ENCODE measurements around the gene TIGD2.

Gene TIGD2

DNA sequence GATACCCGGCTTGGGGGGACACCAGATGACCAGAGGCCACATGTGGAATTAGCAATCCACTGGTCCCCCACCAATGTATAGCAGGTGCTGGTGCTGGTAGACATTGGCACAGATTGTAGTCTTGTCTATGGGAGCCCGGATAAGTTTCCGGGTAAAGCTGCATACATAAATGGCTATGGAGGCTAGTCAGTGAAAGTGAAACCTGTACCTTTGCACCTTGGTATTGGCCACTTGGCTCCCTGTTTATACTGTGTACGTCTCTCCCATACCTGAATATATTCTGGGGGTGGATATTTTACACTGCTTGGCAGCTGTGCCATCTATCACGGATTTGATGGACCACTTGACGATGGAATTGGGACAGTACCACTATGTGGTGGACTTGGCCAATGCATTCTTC lies 5.6 kb upstream of the TIGD2 start:
- Histone ChIP-seq H3K4me3 (ENCODE audit: low read length) (no peak overlapping the region), H2AFZ (ENCODE audit: low read depth, low read length) (no peak overlapping the region), H3K9me3 (ENCODE audit: low read length) (peaks cover 3% of the 10 kb centered on the region), H3K36me3 (ENCODE audit: insufficient read depth, low read length) (no peaks in the 10 kb centered on the region), H3K4me1 (ENCODE audit: insufficient read depth, low read length) (peaks cover 4% of the 10 kb centered on the region), H3K27me3 (ENCODE audit: insufficient read depth, low read length) (peaks cover 9% of the 10 kb centered on the region)

DNA sequence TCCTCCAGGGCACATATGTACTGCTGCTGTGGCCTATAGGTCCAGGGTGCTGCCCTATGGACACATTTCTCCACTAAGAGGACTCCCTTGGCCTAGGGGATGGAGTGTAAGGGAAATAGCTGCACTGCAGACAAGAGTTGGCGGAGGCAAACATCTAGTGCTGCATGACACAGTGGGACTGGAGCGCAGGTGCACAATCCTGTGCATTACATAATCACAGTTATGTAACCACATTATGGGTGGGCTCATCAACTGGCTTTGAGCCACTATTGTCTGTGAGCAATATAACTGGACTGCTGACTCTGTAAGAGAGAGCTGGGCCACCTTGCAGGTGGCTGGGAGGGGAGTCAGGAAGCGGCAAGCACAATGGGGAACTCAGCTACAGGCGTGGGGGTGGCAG lies 3.2 kb upstream of the TIGD2 start:
- Histone ChIP-seq H2AFZ (ENCODE audit: low read depth, low read length) (no peak overlapping the region), H3K27me3 (ENCODE audit: insufficient read depth, low read length) (peaks cover 9% of the 10 kb centered on the region), H3K4me1 (ENCODE audit: insufficient read depth, low read length) (peaks cover 13% of the 10 kb centered on the region), H3K9me3 (ENCODE audit: low read length) (peaks cover 3% of the 10 kb centered on the region), H3K36me3 (ENCODE audit: insufficient read depth, low read length) (no peaks in the 10 kb centered on the region), H3K4me3 (ENCODE audit: low read length) (no peak overlapping the region)

- H2AFZ ChIP-seq (ENCODE audit: low read depth, low read length): no peak overlapping the region
- peaks cover 5% of the 10 kb centered on the region for H3K36me3 ChIP-seq (ENCODE audit: insufficient read depth, low read length)
- H3K4me1 ChIP-seq (ENCODE audit: insufficient read depth, low read length): peaks cover 13% of the 10 kb centered on the region
- H3K4me3 ChIP-seq (ENCODE audit: low read length): peak overlapping the region; percentile 89
- H3K27me3 ChIP-seq (ENCODE audit: insufficient read depth, low read length): peaks cover 9% of the 10 kb centered on the region
- peaks cover 3% of the 10 kb centered on the region for H3K9me3 ChIP-seq (ENCODE audit: low read length)
Measured at GRCh38 chr4:89109841-89110540, 1.3 kb upstream of the TIGD2 start.

DNA sequence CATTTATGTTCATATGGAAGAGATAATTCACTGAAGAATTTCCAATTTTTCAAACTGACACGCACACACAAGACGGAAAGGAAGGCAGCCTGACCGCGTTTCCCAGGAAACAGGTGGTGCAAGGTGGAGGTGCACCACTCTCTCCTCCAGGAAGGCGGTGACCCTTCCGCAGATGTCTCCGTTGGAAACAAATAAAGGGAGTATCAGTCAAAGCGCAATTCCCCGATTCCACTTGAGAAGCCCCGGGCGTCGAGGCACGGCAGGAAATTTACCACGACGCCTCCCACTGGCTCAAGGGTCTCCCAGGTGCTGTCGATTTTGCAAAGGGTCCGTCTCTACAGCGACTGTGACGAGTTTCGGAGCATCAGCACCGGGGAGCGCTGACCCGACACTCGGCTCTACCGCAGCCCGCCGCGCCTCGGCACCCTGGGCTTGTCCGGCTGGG lies 770 bp upstream of the TIGD2 start:
- peak overlapping the region; percentile 96 for H2AFZ ChIP-seq (ENCODE audit: low read depth, low read length)

GRCh38 chr4:89111833-89112563 lies 665 bp downstream of the TIGD2 start:
- peaks cover 5% of the 10 kb centered on the region for H3K36me3 ChIP-seq (ENCODE audit: insufficient read depth, low read length)
- peaks cover 9% of the 10 kb centered on the region for H3K27me3 ChIP-seq (ENCODE audit: insufficient read depth, low read length)
- H2AFZ ChIP-seq (ENCODE audit: low read depth, low read length): peak overlapping the region; percentile 96
- H3K4me1 ChIP-seq (ENCODE audit: insufficient read depth, low read length): peaks cover 13% of the 10 kb centered on the region
- peaks cover 3% of the 10 kb centered on the region for H3K9me3 ChIP-seq (ENCODE audit: low read length)
- peak overlapping the region; percentile 89 for H3K4me3 ChIP-seq (ENCODE audit: low read length)

More for the DNA sequence above, 770 bp upstream of the TIGD2 start:
- H3K4me3 ChIP-seq (ENCODE audit: low read length): peak overlapping the region; percentile 89
- peaks cover 3% of the 10 kb centered on the region for H3K9me3 ChIP-seq (ENCODE audit: low read length)
- H3K4me1 ChIP-seq (ENCODE audit: insufficient read depth, low read length): peaks cover 13% of the 10 kb centered on the region
- peaks cover 9% of the 10 kb centered on the region for H3K27me3 ChIP-seq (ENCODE audit: insufficient read depth, low read length)
- H3K36me3 ChIP-seq (ENCODE audit: insufficient read depth, low read length): peaks cover 5% of the 10 kb centered on the region

DNA sequence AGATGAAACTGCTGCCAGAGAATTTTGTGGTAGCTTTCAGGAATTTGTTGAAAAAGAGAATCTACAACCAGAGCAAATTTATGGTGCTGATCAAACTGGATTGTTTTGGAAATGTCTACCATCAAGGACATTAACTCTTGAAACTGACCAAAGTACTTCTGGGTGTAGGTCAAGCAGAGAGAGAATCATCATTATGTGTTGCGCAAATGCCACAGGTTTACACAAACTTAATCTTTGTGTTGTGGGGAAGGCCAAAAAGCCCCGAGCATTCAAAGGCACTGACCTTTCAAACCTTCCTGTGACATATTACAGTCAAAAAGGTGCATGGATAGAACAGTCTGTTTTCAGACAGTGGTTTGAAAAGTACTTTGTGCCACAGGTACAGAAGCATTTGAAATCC lies 2.1 kb downstream of the TIGD2 start:
- Histone ChIP-seq H3K27me3 (ENCODE audit: insufficient read depth, low read length) (peaks cover 9% of the 10 kb centered on the region), H3K4me1 (ENCODE audit: insufficient read depth, low read length) (peaks cover 13% of the 10 kb centered on the region), H3K4me3 (ENCODE audit: low read length) (no peak overlapping the region), H3K36me3 (ENCODE audit: insufficient read depth, low read length) (peaks cover 5% of the 10 kb centered on the region), H3K9me3 (ENCODE audit: low read length) (peaks cover 3% of the 10 kb centered on the region), H2AFZ (ENCODE audit: low read depth, low read length) (no peak overlapping the region)

DNA sequence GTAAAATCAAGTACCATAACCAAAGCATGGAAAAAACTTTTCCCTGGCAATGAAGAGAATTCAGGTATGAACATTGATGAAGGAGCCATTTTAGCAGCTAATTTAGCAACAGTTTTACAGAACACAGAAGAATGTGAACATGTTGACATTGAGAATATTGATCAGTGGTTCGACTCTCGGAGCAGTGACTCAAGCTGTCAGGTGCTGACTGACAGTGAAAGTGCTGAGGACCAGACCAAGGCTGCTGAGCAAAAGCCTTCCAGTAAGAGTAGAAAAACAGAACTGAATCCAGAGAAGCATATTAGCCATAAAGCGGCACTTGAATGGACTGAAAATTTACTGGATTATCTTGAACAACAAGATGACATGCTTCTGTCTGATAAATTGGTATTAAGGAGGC lies 2.8 kb downstream of the TIGD2 start:
- Histone ChIP-seq H3K27me3 (ENCODE audit: insufficient read depth, low read length) (peaks cover 9% of the 10 kb centered on the region), H3K36me3 (ENCODE audit: insufficient read depth, low read length) (peaks cover 5% of the 10 kb centered on the region), H3K9me3 (ENCODE audit: low read length) (peaks cover 2% of the 10 kb centered on the region), H3K4me3 (ENCODE audit: low read length) (no peak overlapping the region), H2AFZ (ENCODE audit: low read depth, low read length) (no peak overlapping the region), H3K4me1 (ENCODE audit: insufficient read depth, low read length) (peaks cover 13% of the 10 kb centered on the region)

DNA sequence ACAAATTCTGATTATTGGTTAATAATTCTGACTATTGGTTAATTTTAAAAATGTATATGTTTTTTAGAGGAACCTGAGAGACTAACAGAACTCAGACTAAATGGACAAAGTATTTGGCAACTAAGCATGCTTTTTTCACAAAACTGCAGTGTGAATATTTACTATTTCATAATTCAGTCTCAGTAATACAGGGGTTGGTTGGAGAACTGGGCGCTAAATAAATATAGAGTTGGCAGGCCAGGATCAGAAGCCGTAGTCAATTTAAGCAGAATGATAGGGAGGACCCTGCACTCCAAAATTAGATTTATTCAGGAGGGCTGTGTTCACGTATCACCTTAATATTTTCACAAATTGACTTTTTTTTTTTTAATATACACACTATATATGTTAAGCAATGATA lies 5.8 kb downstream of the TIGD2 start:
- Histone ChIP-seq H2AFZ (ENCODE audit: low read depth, low read length) (no peak overlapping the region), H3K9me3 (ENCODE audit: low read length) (no peaks in the 10 kb centered on the region), H3K27me3 (ENCODE audit: insufficient read depth, low read length) (no peaks in the 10 kb centered on the region), H3K4me1 (ENCODE audit: insufficient read depth, low read length) (peaks cover 5% of the 10 kb centered on the region), H3K4me3 (ENCODE audit: low read length) (no peak overlapping the region), H3K36me3 (ENCODE audit: insufficient read depth, low read length) (peaks cover 5% of the 10 kb centered on the region)

- H3K27me3 ChIP-seq (ENCODE audit: insufficient read depth, low read length): no peaks in the 10 kb centered on the region
- H3K9me3 ChIP-seq (ENCODE audit: low read length): no peaks in the 10 kb centered on the region
- peaks cover under 1% of the 10 kb centered on the region for H3K36me3 ChIP-seq (ENCODE audit: insufficient read depth, low read length)
- no peak overlapping the region for H2AFZ ChIP-seq (ENCODE audit: low read depth, low read length)
- H3K4me3 ChIP-seq (ENCODE audit: low read length): no peak overlapping the region
- H3K4me1 ChIP-seq (ENCODE audit: insufficient read depth, low read length): peaks cover 7% of the 10 kb centered on the region
Measured at GRCh38 chr4:89119166-89119565, 7.8 kb downstream of the TIGD2 start.

DNA sequence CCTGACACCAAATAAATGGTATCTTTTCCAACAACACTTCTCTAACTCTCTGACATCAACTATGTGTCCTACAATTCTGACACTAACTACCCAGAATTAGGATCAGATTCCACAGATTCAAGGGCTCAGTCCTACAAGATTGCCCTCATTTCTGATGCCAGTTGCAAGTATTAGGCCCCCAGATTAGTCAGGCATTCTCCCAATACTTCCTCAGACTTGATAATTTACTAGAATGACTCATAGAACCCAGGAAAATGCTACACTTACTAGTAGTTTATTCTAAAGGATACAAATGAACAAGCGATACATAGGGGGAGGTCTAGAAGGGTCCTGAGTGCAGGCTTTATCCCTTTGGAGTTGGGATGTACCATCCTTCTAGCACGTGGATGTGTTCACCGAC lies 8.5 kb downstream of the TIGD2 start:
- no peaks in the 10 kb centered on the region for H3K27me3 ChIP-seq (ENCODE audit: insufficient read depth, low read length)
- H3K36me3 ChIP-seq (ENCODE audit: insufficient read depth, low read length): no peaks in the 10 kb centered on the region
- peaks cover 7% of the 10 kb centered on the region for H3K4me1 ChIP-seq (ENCODE audit: insufficient read depth, low read length)
- no peak overlapping the region for H3K4me3 ChIP-seq (ENCODE audit: low read length)
- no peaks in the 10 kb centered on the region for H3K9me3 ChIP-seq (ENCODE audit: low read length)
- no peak overlapping the region for H2AFZ ChIP-seq (ENCODE audit: low read depth, low read length)

DNA sequence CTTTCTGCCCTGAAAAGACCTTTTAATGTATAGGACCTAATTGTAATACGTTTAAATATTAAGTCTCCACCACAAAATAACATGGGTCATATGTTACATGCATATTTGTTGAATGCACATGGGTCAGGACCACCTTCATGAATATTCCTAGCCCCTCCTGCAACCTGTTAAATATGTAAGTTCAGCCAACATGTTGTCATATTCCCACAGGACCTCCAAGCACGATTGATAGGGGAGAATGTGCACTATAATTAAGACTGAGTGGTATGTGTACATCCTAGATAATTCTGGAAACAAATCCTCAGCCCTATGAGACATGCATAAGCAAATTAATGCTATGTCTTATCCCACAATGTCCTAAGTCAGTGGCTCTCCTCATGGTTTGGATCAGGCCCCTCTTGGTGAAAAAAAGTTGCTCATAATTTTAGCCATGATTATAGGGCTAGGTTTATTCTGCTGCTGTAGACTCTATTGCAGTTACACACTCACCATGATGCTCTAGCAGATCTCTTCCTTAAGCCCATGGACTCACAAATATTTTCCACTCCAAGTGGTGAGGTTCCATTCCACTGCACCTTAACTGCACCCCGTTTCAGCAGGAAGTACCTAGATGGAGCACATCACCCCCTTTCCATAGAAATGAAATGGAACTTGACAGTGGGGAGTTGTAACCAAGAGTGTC lies 10.2 kb downstream of the TIGD2 start:
- Histone ChIP-seq H2AFZ (ENCODE audit: low read depth, low read length) (no peak overlapping the region), H3K4me3 (ENCODE audit: low read length) (no peak overlapping the region), H3K9me3 (ENCODE audit: low read length) (no peaks in the 10 kb centered on the region), H3K27me3 (ENCODE audit: insufficient read depth, low read length) (no peaks in the 10 kb centered on the region), H3K36me3 (ENCODE audit: insufficient read depth, low read length) (no peaks in the 10 kb centered on the region), H3K4me1 (ENCODE audit: insufficient read depth, low read length) (peaks cover 14% of the 10 kb centered on the region)

- H3K9me3 ChIP-seq (ENCODE audit: low read length): no peaks in the 10 kb centered on the region
- peaks cover 14% of the 10 kb centered on the region for H3K4me1 ChIP-seq (ENCODE audit: insufficient read depth, low read length)
- no peaks in the 10 kb centered on the region for H3K36me3 ChIP-seq (ENCODE audit: insufficient read depth, low read length)
- H2AFZ ChIP-seq (ENCODE audit: low read depth, low read length): no peak overlapping the region
- no peak overlapping the region for H3K4me3 ChIP-seq (ENCODE audit: low read length)
- H3K27me3 ChIP-seq (ENCODE audit: insufficient read depth, low read length): no peaks in the 10 kb centered on the region
Measured at GRCh38 chr4:89123451-89123851, 12.1 kb downstream of the TIGD2 start.

Measured in neuron (in vitro differentiated cells).